Activated CD8-positive, alpha-beta memory T cell treated with anti-CD3 and anti-CD28 coated beads for 48 hours (primary cell): ENCODE results near the gene HCST.

Experiments
- DNase-seq, 3 experiments: peaks; one replicate each; pipeline ENCODE4 v3.0.0-alpha.2; 2020; ENCODE audit warnings: low read depth in 2 of 3, low spot score in 2 of 3

HCST gene

GRCh38 chr19:35935911-35936737 is 33.8 kb downstream of the HCST start, which contains the start of gene LRFN3:
Gene LRFN3 (plus strand): TSS chr19:35936374. CDS start chr19:35939426, 3,052 bp downstream.
- DNase-seq: peak in 1 of 3 experiments; percentile 51

- DNase-seq: no peak
These were observed 34.5 kb downstream of the HCST start for GRCh38 chr19:35936738-35937268.

- DNase-seq: no peak
These were observed 35.3 kb downstream of the HCST start for GRCh38 chr19:35937345-35938281.

GRCh38 chr19:35938282-35939224 is 36.2 kb downstream of the HCST start:
- no peak for DNase-seq

- no peak for DNase-seq
These were observed 37.2 kb downstream of the HCST start for GRCh38 chr19:35939307-35940077.

GRCh38 chr19:35940078-35940775 is 37.9 kb downstream of the HCST start:
- DNase-seq: no peak

GRCh38 chr19:35940839-35941238 is 38.5 kb downstream of the HCST start:
- DNase-seq: no peak

GRCh38 chr19:35942235-35942634 is 39.9 kb downstream of the HCST start:
- DNase-seq: no peak

- DNase-seq: no peak
These were observed 41.3 kb downstream of the HCST start for GRCh38 chr19:35943321-35944301.

GRCh38 chr19:35944556-35944955 is 42.2 kb downstream of the HCST start:
- DNase-seq: no peak

GRCh38 chr19:35945121-35945790 is 42.9 kb downstream of the HCST start:
- DNase-seq: no peak

- DNase-seq: no peak
These were observed 43.9 kb downstream of the HCST start for GRCh38 chr19:35946203-35946602.

- no peak for DNase-seq
These were observed 46.8 kb downstream of the HCST start for GRCh38 chr19:35949131-35949530.
